Neural cell (in vitro differentiated cells): ENCODE data around the gene SOHLH1. TPM values are rescaled to one million over a fixed set of nuclear protein-coding genes. Genes with fewer than 3 reads are reported as not detected.

Source experiments
- H2AFZ ChIP-seq: fragments of 200-600, 300-800 bp; sonication (generic), shearing (Covaris generic); 2 replicates; pipeline ENCODE4 v1.6.0; 2014; ENCODE audit warnings: low read depth, mild to moderate bottlenecking, antibody characterized with exemption, low read length, moderate library complexity
- H3F3A ChIP-seq: fragments of 200-600 bp; shearing (Covaris generic); 2 replicates; pipeline ENCODE4 v1.6.1; 2016; ENCODE audit warnings: mild to moderate bottlenecking, moderate library complexity, mixed read lengths, antibody characterized with exemption, low read length; ENCODE audit not compliant: insufficient read depth, poor library complexity, severe bottlenecking
- H3K27ac ChIP-seq: fragments of 200-600, 300-800 bp; sonication (generic), shearing (Covaris generic); 2 replicates; pipeline ENCODE4 v1.5.1; 2014; ENCODE audit warnings: mild to moderate bottlenecking, low read length, moderate library complexity
- H3K27me3 ChIP-seq: fragments of 300-800, 200-600 bp; sonication (generic), shearing (Covaris generic); 2 replicates; pipeline ENCODE4 v1.6.0; 2014; ENCODE audit warnings: mild to moderate bottlenecking, low read depth, low read length, moderate library complexity; ENCODE audit not compliant: insufficient read depth
- H3K36me3 ChIP-seq: fragments of 300-800, 200-600 bp; sonication (generic), shearing (Covaris generic); 2 replicates; pipeline ENCODE4 v1.5.1; 2014; ENCODE audit warnings: mild to moderate bottlenecking, antibody characterized with exemption, low read length, moderate library complexity; ENCODE audit not compliant: insufficient read depth
- H3K4me2 ChIP-seq: fragments of 300-800, 200-600 bp; sonication (generic), shearing (Covaris generic); 2 replicates; pipeline ENCODE4 v1.6.0; 2014; ENCODE audit warnings: mild to moderate bottlenecking, low read length
- H3K4me3 ChIP-seq: fragments of 300-800, 200-600 bp; sonication (generic), shearing (Covaris generic); 2 replicates; pipeline ENCODE4 v1.5.1; 2014; ENCODE audit warnings: mild to moderate bottlenecking, low read length, moderate library complexity
- H3K79me2 ChIP-seq: fragments of 200-600 bp; shearing (Covaris generic); replicated peaks from 2 replicates; pipeline ENCODE4 v1.6.0; 2014; ENCODE audit warnings: mild to moderate bottlenecking, low read length, moderate library complexity; ENCODE audit not compliant: insufficient read depth
- H3K9ac ChIP-seq: fragments of 300-800, 200-600 bp; sonication (generic), shearing (Covaris generic); 2 replicates; pipeline ENCODE4 v1.6.1; 2016; ENCODE audit warnings: mild to moderate bottlenecking, low read length, mixed read lengths
- H3K9me2 ChIP-seq: fragments of 200-600 bp; shearing (Covaris generic); 2 replicates; pipeline ENCODE4 v1.6.1; 2016; ENCODE audit warnings: mild to moderate bottlenecking, low read length, mixed read lengths; ENCODE audit not compliant: insufficient read depth
- H3K9me3 ChIP-seq: fragments of 200-600, 300-800 bp; sonication (generic), shearing (Covaris generic); 2 replicates; pipeline ENCODE4 v1.6.1; 2016; ENCODE audit warnings: mild to moderate bottlenecking, mixed run types, low read length, moderate library complexity, mixed read lengths
- H4K20me1 ChIP-seq: fragments of 200-600 bp; shearing (Covaris generic); 2 replicates; pipeline ENCODE4 v1.6.1; 2016; ENCODE audit warnings: mild to moderate bottlenecking, mixed run types; ENCODE audit not compliant: insufficient read depth
- EP300 ChIP-seq: fragments of 450-650 bp; conservative IDR thresholded peaks from 2 replicates; pipeline ENCODE4 v1.6.1; 2014; ENCODE audit warnings: antibody characterized with exemption, mild to moderate bottlenecking, moderate library complexity; ENCODE audit not compliant: poor library complexity, severe bottlenecking
- EZH2 ChIP-seq: fragments of 200-600, 300-800 bp; shearing (Covaris generic), sonication (generic); IDR thresholded peaks from 2 replicates; pipeline ENCODE4 v1.6.1; 2014; ENCODE audit warnings: antibody characterized with exemption, low read length, borderline replicate concordance, mild to moderate bottlenecking; ENCODE audit not compliant: insufficient read depth, poor library complexity, severe bottlenecking
- MXI1 ChIP-seq: fragments of 450-650 bp; conservative IDR thresholded peaks from 2 replicates; pipeline ENCODE4 v1.6.1; 2014; ENCODE audit warnings: antibody characterized with exemption, mild to moderate bottlenecking; ENCODE audit not compliant: poor library complexity, severe bottlenecking
- POLR2AphosphoS5 ChIP-seq: IDR thresholded peaks from 2 replicates; pipeline ENCODE4 v1.6.1; 2012
- RAD21 ChIP-seq: fragments of 450-650 bp; conservative IDR thresholded peaks from 2 replicates; pipeline ENCODE4 v1.6.1; 2014; ENCODE audit warnings: antibody characterized with exemption, mild to moderate bottlenecking, moderate library complexity
- REST ChIP-seq: IDR thresholded peaks from 2 replicates; pipeline ENCODE4 v1.6.1; 2012; ENCODE audit warnings: borderline replicate concordance
- SMC3 ChIP-seq: fragments of 450-650 bp; conservative IDR thresholded peaks from 2 replicates; pipeline ENCODE4 v1.6.1; 2014; ENCODE audit warnings: antibody characterized with exemption, mild to moderate bottlenecking, moderate library complexity; ENCODE audit not compliant: poor library complexity
- TAF1 ChIP-seq: IDR thresholded peaks from 2 replicates; pipeline ENCODE4 v1.6.1; 2012; ENCODE audit warnings: low read depth
- polyA plus RNA-seq: library from polyadenylated mRNA; depleted of rRNA; stranded (reverse); fragments of >200 nt; gene quantifications from 2 replicates; pipeline ENCODE4 v1.2.3, GENCODE V29; 2014
- TF ChIP-seq, protein P1 (sequence below): fragments of 450-650 bp; IDR thresholded peaks from 2 replicates; pipeline ENCODE4 v1.5.1; 2014; ENCODE audit warnings: antibody characterized with exemption, mild to moderate bottlenecking, moderate library complexity; ENCODE audit not compliant: poor library complexity, severe bottlenecking

Gene SOHLH1
- polyA plus RNA-seq, 1 donor from 2014 or later = not detected

GRCh38 chr9:135700525-135700924, 1.2 kb upstream of the SOHLH1 start:
- Histone ChIP-seq H2AFZ (no peak overlapping the region), H3K27me3 (peaks cover 4% of the 10 kb centered on the region), H3K9me2 (no peaks in the 10 kb centered on the region), H3K9ac (no peak overlapping the region), H4K20me1 (no peaks in the 10 kb centered on the region), H3F3A (no peaks in the 10 kb centered on the region), H3K36me3 (no peaks in the 10 kb centered on the region), H3K27ac (no peak overlapping the region), H3K9me3 (no peaks in the 10 kb centered on the region), H3K4me2 (no peak overlapping the region), H3K79me2 (no peaks in the 10 kb centered on the region), H3K4me3 (no peak overlapping the region)
- TF ChIP-seq EP300 (no peak), EZH2 (no peak)

- H3K9me3 ChIP-seq = no peaks in the 10 kb centered on the region
- no peaks in the 10 kb centered on the region for H3K9me2 ChIP-seq
- peaks cover 4% of the 10 kb centered on the region for H3K27me3 ChIP-seq
- TF ChIP-seq, protein P1, sequence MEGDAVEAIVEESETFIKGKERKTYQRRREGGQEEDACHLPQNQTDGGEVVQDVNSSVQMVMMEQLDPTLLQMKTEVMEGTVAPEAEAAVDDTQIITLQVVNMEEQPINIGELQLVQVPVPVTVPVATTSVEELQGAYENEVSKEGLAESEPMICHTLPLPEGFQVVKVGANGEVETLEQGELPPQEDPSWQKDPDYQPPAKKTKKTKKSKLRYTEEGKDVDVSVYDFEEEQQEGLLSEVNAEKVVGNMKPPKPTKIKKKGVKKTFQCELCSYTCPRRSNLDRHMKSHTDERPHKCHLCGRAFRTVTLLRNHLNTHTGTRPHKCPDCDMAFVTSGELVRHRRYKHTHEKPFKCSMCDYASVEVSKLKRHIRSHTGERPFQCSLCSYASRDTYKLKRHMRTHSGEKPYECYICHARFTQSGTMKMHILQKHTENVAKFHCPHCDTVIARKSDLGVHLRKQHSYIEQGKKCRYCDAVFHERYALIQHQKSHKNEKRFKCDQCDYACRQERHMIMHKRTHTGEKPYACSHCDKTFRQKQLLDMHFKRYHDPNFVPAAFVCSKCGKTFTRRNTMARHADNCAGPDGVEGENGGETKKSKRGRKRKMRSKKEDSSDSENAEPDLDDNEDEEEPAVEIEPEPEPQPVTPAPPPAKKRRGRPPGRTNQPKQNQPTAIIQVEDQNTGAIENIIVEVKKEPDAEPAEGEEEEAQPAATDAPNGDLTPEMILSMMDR = no peak
- TF ChIP-seq REST (no peak), EZH2 (no peak), SMC3 (no peak), EP300 (no peak), TAF1 (no peak), MXI1 (no peak), POLR2AphosphoS5 (no peak), RAD21 (no peak)
- no peaks in the 10 kb centered on the region for H3K36me3 ChIP-seq
- no peak overlapping the region for H3K4me2 ChIP-seq
- no peak overlapping the region for H3K27ac ChIP-seq
- H3K79me2 ChIP-seq = no peaks in the 10 kb centered on the region
- H3K4me3 ChIP-seq = no peak overlapping the region
- H4K20me1 ChIP-seq = no peaks in the 10 kb centered on the region
- no peak overlapping the region for H3K9ac ChIP-seq
- no peaks in the 10 kb centered on the region for H3F3A ChIP-seq
- no peak overlapping the region for H2AFZ ChIP-seq
These were observed 514 bp downstream of the SOHLH1 start for GRCh38 chr9:135698767-135699166.

- TF ChIP-seq MXI1 (no peak), REST (no peak), RAD21 (no peak), EP300 (no peak), SMC3 (no peak), TAF1 (no peak), EZH2 (no peak), POLR2AphosphoS5 (no peak)
- TF ChIP-seq, protein P1 = no peak
- Histone ChIP-seq H3K27ac (no peak overlapping the region), H3K79me2 (no peaks in the 10 kb centered on the region), H3K9ac (no peak overlapping the region), H3K4me2 (no peak overlapping the region), H4K20me1 (no peaks in the 10 kb centered on the region), H3K36me3 (no peaks in the 10 kb centered on the region), H3K4me3 (no peak overlapping the region), H3K9me3 (no peaks in the 10 kb centered on the region), H3K9me2 (no peaks in the 10 kb centered on the region), H3K27me3 (peaks cover 4% of the 10 kb centered on the region), H2AFZ (no peak overlapping the region), H3F3A (no peaks in the 10 kb centered on the region)
These were observed 1.0 kb downstream of the SOHLH1 start for GRCh38 chr9:135698236-135698635.
